ENCODE data around the gene POU3F1.

Gene POU3F1

GRCh38 chr1:38075191-38075590 lies 28.6 kb upstream of the POU3F1 start:
- FAIRE-seq (no peak), DNase-seq (ENCODE audit: insufficient read length, low spot score) (no peak)
- TF ChIP-seq POLR2AphosphoS5 (IDR thresholded peaks at IDR 0.05; ENCODE audit: low read depth, low read length) (no peak), POU2F2 (IDR thresholded peaks at IDR 0.05; ENCODE audit: low read depth, low read length) (no peak), TAF1 (IDR thresholded peaks at IDR 0.05; ENCODE audit: low read depth, low read length) (no peak), SPI1 (IDR thresholded peaks at IDR 0.05; ENCODE audit: low read depth, low read length) (no peak), POLR2A (IDR thresholded peaks at IDR 0.05; ENCODE audit: low read depth, low read length) (no peak), PAX5 (IDR thresholded peaks at IDR 0.05; ENCODE audit: insufficient read depth, low read length, severe bottlenecking) (no peak)

GRCh38 chr1:38074302-38074677 lies 27.7 kb upstream of the POU3F1 start:
- DNase-seq (ENCODE audit: insufficient read length, low spot score) (no peak), FAIRE-seq (no peak)
- no peak for TF ChIP-seq PAX5 (IDR thresholded peaks at IDR 0.05; ENCODE audit: insufficient read depth, low read length, severe bottlenecking)
- TF ChIP-seq TAF1 (IDR thresholded peaks at IDR 0.05; ENCODE audit: low read depth, low read length), result no peak
- no peak for TF ChIP-seq POLR2AphosphoS5 (IDR thresholded peaks at IDR 0.05; ENCODE audit: low read depth, low read length)
- TF ChIP-seq SPI1 (IDR thresholded peaks at IDR 0.05; ENCODE audit: low read depth, low read length), result no peak
- no peak for TF ChIP-seq POLR2A (IDR thresholded peaks at IDR 0.05; ENCODE audit: low read depth, low read length)
- TF ChIP-seq POU2F2 (IDR thresholded peaks at IDR 0.05; ENCODE audit: low read depth, low read length), result no peak

- FAIRE-seq (no peak), DNase-seq (ENCODE audit: insufficient read length, low spot score) (no peak)
- no peak for TF ChIP-seq SPI1 (IDR thresholded peaks at IDR 0.05; ENCODE audit: low read depth, low read length)
- no peak for TF ChIP-seq PAX5 (IDR thresholded peaks at IDR 0.05; ENCODE audit: insufficient read depth, low read length, severe bottlenecking)
Measured at GRCh38 chr1:38073534-38074301, 27.1 kb upstream of the POU3F1 start.

GRCh38 chr1:38072858-38073257 lies 26.3 kb upstream of the POU3F1 start:
- no peak for DNase-seq (ENCODE audit: insufficient read length, low spot score)
- TF ChIP-seq SPI1 (IDR thresholded peaks at IDR 0.05; ENCODE audit: low read depth, low read length) (no peak), PAX5 (IDR thresholded peaks at IDR 0.05; ENCODE audit: insufficient read depth, low read length, severe bottlenecking) (no peak), TAF1 (IDR thresholded peaks at IDR 0.05; ENCODE audit: low read depth, low read length) (no peak), POU2F2 (IDR thresholded peaks at IDR 0.05; ENCODE audit: low read depth, low read length) (no peak), POLR2AphosphoS5 (IDR thresholded peaks at IDR 0.05; ENCODE audit: low read depth, low read length) (no peak), POLR2A (IDR thresholded peaks at IDR 0.05; ENCODE audit: low read depth, low read length) (no peak)
- no peak for FAIRE-seq

GRCh38 chr1:38071312-38072256 lies 25.0 kb upstream of the POU3F1 start:
- FAIRE-seq, result peak; percentile 90
- TF ChIP-seq PAX5 (IDR thresholded peaks at IDR 0.05; ENCODE audit: insufficient read depth, low read length, severe bottlenecking) (no peak), POU2F2 (IDR thresholded peaks at IDR 0.05; ENCODE audit: low read depth, low read length) (no peak)
- DNase-seq (ENCODE audit: insufficient read length, low spot score), result peak; percentile 54

- TF ChIP-seq POLR2A (IDR thresholded peaks at IDR 0.05; ENCODE audit: low read depth, low read length), result no peak
- TF ChIP-seq POU2F2 (IDR thresholded peaks at IDR 0.05; ENCODE audit: low read depth, low read length), result no peak
- no peak for TF ChIP-seq PAX5 (IDR thresholded peaks at IDR 0.05; ENCODE audit: insufficient read depth, low read length, severe bottlenecking)
- no peak for TF ChIP-seq POLR2AphosphoS5 (IDR thresholded peaks at IDR 0.05; ENCODE audit: low read depth, low read length)
- TF ChIP-seq SPI1 (IDR thresholded peaks at IDR 0.05; ENCODE audit: low read depth, low read length), result no peak
- TF ChIP-seq TAF1 (IDR thresholded peaks at IDR 0.05; ENCODE audit: low read depth, low read length), result no peak
- FAIRE-seq, result no peak
- no peak for DNase-seq (ENCODE audit: insufficient read length, low spot score)
Measured at GRCh38 chr1:38068980-38069340, 22.4 kb upstream of the POU3F1 start.

GRCh38 chr1:38068220-38068979 lies 21.8 kb upstream of the POU3F1 start:
- FAIRE-seq (no peak), DNase-seq (ENCODE audit: insufficient read length, low spot score) (no peak)
- no peak for TF ChIP-seq PAX5 (IDR thresholded peaks at IDR 0.05; ENCODE audit: insufficient read depth, low read length, severe bottlenecking)
- no peak for TF ChIP-seq SPI1 (IDR thresholded peaks at IDR 0.05; ENCODE audit: low read depth, low read length)
- TF ChIP-seq POLR2AphosphoS5 (IDR thresholded peaks at IDR 0.05; ENCODE audit: low read depth, low read length), result no peak
- TF ChIP-seq POU2F2 (IDR thresholded peaks at IDR 0.05; ENCODE audit: low read depth, low read length), result no peak
- no peak for TF ChIP-seq POLR2A (IDR thresholded peaks at IDR 0.05; ENCODE audit: low read depth, low read length)
- no peak for TF ChIP-seq TAF1 (IDR thresholded peaks at IDR 0.05; ENCODE audit: low read depth, low read length)

- TF ChIP-seq PAX5 (IDR thresholded peaks at IDR 0.05; ENCODE audit: insufficient read depth, low read length, severe bottlenecking) (no peak), POU2F2 (IDR thresholded peaks at IDR 0.05; ENCODE audit: low read depth, low read length) (no peak), POLR2AphosphoS5 (IDR thresholded peaks at IDR 0.05; ENCODE audit: low read depth, low read length) (no peak), TAF1 (IDR thresholded peaks at IDR 0.05; ENCODE audit: low read depth, low read length) (no peak), POLR2A (IDR thresholded peaks at IDR 0.05; ENCODE audit: low read depth, low read length) (no peak), SPI1 (IDR thresholded peaks at IDR 0.05; ENCODE audit: low read depth, low read length) (no peak)
- FAIRE-seq (no peak), DNase-seq (ENCODE audit: insufficient read length, low spot score) (no peak)
Measured at GRCh38 chr1:38064197-38064903, 17.8 kb upstream of the POU3F1 start.
